Measurements from ENCODE around the gene FKBP5. TPM values are rescaled to one million over a fixed set of nuclear protein-coding genes. Genes with fewer than 3 reads are reported as not detected.

Gene FKBP5
- total RNA-seq, 1 donor from 2014 or later = 16.5 TPM

DNA sequence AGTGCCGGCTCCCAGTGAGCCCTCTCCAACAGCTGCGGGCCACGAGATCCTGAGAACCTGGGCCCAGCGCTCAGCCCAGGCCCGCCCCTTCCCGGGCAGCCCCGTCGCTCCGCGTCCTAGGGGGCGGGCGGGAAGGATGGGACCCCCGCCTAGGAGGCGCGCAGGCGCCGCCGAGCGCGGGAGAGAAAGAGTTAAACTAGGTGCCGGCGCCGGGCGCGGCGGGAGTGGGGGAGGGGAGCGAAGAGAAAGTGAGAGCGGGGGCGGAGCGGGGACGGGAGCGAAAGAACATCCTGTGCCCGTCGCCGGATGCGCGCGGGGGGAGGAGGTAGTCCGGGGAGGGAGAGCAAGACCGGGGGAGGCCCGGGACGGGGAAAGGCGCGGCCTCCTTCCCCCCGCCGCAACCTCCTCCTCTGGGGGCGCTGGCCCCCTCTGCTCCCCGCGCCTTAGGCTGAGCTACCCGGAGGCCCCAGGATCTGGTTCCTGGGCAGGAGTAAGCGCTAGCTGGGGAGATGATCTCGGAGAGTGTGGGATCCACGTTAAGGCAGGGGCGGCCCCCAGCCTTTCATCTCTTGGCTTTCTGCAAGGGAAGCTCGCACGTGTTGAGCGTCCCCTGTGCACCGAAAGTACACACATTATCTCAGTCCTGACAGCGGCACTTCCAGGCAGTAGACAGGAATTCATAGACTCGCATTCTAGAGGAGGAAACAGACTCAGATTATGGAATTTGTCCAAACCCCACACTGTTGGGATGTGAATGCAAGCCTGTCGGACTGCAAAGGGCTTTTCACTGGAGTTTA lies 43.2 kb upstream of the FKBP5 start:
- no peak for DNase-seq (ENCODE audit: low read depth)
- TF ChIP-seq, protein P1, sequence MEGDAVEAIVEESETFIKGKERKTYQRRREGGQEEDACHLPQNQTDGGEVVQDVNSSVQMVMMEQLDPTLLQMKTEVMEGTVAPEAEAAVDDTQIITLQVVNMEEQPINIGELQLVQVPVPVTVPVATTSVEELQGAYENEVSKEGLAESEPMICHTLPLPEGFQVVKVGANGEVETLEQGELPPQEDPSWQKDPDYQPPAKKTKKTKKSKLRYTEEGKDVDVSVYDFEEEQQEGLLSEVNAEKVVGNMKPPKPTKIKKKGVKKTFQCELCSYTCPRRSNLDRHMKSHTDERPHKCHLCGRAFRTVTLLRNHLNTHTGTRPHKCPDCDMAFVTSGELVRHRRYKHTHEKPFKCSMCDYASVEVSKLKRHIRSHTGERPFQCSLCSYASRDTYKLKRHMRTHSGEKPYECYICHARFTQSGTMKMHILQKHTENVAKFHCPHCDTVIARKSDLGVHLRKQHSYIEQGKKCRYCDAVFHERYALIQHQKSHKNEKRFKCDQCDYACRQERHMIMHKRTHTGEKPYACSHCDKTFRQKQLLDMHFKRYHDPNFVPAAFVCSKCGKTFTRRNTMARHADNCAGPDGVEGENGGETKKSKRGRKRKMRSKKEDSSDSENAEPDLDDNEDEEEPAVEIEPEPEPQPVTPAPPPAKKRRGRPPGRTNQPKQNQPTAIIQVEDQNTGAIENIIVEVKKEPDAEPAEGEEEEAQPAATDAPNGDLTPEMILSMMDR (conservative IDR thresholded peaks at IDR 0.05; ENCODE audit: low read depth, low read length) = peak; percentile 8
- H3K4me3 ChIP-seq (ENCODE audit: low read depth, low read length) = peak overlapping the region; percentile 71

DNA sequence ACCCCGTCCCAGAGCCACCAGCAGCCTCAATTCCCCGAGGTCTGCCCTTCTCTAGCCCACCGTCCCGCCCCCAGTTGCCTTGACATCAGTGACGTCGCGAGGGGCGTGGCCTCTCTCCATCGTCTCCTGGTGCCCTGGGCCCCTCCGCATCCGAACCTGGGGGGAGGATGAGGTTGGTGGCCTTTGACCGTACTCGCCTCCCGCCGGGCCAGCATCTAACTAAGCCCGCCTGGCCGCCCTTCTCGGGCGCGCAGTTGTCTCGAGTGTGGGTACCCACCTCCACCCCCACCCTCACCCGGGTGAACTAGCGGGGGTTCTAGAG lies 42.7 kb upstream of the FKBP5 start:
- no peak for DNase-seq (ENCODE audit: low read depth)
- TF ChIP-seq, protein P1 (conservative IDR thresholded peaks at IDR 0.05; ENCODE audit: low read depth, low read length) = no peak
- H3K4me3 ChIP-seq (ENCODE audit: low read depth, low read length) = peak overlapping the region; percentile 71

GRCh38 chr6:35730745-35731413 lies 42.2 kb upstream of the FKBP5 start:
- H3K4me3 ChIP-seq (ENCODE audit: low read depth, low read length) = peak overlapping the region; percentile 71
- TF ChIP-seq, protein P1 (conservative IDR thresholded peaks at IDR 0.05; ENCODE audit: low read depth, low read length) = no peak
- DNase-seq (ENCODE audit: low read depth) = no peak

DNA sequence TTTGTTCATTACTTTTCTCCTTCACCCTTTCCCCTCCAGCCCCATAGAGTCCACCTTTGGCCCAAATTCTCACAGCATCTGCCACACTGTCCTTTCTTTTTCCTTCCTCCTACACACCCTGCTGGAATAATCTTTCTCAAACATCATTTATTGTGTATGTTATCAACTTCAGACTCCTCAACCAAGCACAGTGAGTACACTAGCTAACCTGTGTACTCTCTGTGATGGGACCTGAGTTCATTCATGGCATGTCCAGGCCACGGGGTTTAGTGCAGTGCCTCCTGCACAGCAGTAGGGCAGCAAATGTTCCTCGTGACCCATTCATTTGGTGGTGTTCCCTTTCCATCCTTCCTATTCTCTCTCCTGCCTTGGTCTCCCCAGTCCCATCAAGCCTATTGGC lies 41.0 kb upstream of the FKBP5 start:
- TF ChIP-seq, protein P1 (conservative IDR thresholded peaks at IDR 0.05; ENCODE audit: low read depth, low read length) = no peak
- H3K4me3 ChIP-seq (ENCODE audit: low read depth, low read length) = no peak overlapping the region
- no peak for DNase-seq (ENCODE audit: low read depth)

DNA sequence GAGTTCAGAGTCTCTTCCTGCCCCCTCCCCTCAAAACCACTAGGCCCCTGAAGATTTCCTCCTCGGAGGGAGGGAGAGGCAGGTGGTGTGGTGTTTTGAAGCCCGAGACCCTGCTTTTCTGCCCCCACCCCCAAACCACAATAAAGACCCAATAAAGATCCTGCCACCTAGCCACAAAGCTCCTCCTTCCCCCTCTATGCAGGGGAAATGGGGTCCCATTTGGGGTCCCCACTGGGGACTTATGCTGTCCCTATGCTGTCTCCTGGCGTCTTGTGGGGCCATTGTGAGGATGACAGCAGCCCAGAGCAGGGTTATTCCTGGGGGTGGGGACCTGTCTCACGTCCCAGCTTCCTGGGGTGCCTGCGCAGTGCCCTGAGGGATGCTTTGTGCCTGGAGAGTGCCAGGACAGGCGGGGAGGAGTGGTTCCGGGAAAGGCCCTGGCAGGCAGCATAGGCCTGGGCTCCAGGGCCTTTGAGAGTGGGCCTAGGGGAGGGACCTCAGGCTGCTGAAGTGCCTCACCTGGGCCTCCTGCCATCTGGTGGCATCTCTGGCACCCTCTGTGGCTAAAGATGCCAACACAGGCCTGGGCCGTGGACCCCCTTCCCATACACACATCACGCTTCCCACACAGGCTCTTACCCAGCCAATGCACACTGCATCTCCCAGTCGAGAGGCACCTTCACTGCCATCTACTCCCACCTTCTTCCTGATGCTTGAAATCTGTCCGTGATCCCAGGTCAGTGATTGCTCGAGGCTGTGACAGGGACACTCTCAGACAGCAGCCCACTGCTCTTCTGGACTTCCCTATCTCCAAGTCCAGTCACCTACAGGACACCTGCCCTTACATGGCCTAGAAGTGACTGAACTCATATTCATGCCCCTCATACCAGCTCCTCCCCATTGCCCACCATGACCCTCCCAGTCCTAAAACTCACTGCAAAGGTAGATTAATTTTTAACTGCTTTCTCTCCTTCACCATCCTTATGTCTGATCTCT lies 40.3 kb upstream of the FKBP5 start:
- peak overlapping the region; percentile 36 for H3K4me3 ChIP-seq (ENCODE audit: low read depth, low read length)
- TF ChIP-seq, protein P1 (conservative IDR thresholded peaks at IDR 0.05; ENCODE audit: low read depth, low read length) = peak; percentile 18
- no peak for DNase-seq (ENCODE audit: low read depth)

DNA sequence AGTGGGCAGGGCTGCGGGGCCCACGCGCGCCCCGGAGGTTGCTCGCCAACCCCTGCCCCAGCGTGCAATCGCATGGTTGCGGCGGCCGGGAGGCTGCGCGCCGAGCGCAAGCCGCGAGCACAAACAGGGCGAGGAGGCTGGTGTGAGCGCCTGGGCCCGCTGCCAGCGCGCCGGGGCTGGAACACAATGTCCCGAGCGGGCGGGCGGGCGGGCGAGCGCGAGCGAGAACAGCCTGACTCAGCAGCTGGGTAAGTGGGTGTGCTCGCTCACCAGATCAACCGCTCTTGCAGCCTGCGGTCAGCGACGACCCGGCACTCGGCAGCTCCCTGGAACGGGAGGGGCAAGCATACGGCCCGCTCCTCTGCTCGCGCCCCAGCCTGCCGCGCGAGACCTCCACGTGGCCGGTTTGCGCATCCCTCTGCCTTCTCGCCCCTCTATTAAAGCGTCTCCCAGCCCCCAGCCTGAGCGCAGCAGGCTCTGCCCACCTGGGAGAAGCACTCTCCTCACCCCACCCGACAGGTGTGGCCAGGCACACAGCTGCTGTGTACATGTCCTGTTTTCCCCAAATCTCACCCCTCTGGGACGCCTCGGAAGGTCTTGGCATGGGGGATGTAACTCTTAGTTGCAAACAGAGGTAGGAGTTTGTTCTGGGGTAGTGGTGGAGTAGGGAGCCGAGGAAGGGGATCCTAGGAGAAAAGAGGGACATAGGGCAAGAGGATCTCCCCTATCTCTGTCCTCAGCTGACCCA lies 39.4 kb upstream of the FKBP5 start:
- TF ChIP-seq, protein P1 (conservative IDR thresholded peaks at IDR 0.05; ENCODE audit: low read depth, low read length) = no peak
- no peak for DNase-seq (ENCODE audit: low read depth)
- H3K4me3 ChIP-seq (ENCODE audit: low read depth, low read length) = peak overlapping the region; percentile 56
